Stromal cell of bone marrow (primary cell): ENCODE data around the gene SASS6.

Experiments
- DNase-seq: peaks from one replicate; pipeline ENCODE4 v3.0.0-alpha.2; 2012; ENCODE audit warnings: low read depth

Gene SASS6, protein sequence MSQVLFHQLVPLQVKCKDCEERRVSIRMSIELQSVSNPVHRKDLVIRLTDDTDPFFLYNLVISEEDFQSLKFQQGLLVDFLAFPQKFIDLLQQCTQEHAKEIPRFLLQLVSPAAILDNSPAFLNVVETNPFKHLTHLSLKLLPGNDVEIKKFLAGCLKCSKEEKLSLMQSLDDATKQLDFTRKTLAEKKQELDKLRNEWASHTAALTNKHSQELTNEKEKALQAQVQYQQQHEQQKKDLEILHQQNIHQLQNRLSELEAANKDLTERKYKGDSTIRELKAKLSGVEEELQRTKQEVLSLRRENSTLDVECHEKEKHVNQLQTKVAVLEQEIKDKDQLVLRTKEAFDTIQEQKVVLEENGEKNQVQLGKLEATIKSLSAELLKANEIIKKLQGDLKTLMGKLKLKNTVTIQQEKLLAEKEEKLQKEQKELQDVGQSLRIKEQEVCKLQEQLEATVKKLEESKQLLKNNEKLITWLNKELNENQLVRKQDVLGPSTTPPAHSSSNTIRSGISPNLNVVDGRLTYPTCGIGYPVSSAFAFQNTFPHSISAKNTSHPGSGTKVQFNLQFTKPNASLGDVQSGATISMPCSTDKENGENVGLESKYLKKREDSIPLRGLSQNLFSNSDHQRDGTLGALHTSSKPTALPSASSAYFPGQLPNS

DNA sequence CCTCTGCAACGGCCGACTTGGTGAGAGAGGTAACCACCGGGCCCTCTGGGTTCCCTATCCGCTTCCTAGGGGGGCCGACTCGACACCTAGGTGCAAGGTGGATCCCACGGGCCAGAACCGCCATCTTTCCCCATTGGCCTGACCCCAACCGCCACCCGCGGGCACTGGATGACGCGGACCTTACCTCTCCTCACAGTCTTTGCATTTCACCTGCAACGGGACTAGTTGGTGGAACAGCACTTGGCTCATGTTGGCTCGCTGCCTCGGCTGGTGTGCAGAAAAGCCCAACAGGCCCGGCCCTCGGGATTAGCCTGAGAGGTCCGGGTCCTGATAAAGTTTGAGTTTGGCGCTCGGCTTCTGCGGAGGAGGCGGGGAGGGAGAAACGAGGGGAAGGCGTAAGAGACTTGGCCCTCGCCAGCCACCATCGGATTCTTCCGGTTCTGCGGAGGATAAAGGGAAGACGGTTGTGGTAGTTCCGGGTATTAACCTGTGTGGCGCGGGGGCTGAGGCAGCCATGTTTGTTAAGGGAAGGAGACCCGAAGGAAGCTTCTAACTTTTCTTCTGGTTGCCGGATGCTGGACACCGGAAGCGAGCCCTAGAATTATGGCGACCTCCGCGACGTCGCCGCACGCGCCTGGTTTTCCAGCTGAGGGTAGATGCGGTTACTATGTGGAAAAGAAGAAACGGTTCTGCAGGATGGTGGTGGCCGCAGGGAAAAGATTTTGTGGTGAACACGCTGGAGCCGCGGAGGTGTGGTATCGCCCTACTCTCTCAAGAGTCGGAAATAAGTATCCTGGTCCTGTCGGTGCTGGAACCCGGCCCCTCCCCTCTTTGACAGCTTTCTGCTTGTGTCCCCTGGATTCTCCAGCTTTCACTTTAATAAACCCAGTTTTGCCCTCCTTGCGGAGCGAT lies at the start of gene SASS6, which contains the start of gene TRMT13:
TSS of gene SASS6 (minus strand) at position 365 of the 912 bp plus-strand sequence. CDS start at position 249, 116 bp downstream.
TSS of gene TRMT13 (plus strand) at position 598 of the 912 bp plus-strand sequence. CDS start at position 604, 6 bp downstream.
- DNase-seq = peak; percentile 98

- DNase-seq = no peak
These were observed 45.4 kb upstream of the SASS6 start, which contains the start of gene LRRC39 for GRCh38 chr1:100178091-100178490. LRRC39 (minus strand) TSS chr1:100178256; CDS start chr1:100168516, 9,740 bp downstream.

DNA sequence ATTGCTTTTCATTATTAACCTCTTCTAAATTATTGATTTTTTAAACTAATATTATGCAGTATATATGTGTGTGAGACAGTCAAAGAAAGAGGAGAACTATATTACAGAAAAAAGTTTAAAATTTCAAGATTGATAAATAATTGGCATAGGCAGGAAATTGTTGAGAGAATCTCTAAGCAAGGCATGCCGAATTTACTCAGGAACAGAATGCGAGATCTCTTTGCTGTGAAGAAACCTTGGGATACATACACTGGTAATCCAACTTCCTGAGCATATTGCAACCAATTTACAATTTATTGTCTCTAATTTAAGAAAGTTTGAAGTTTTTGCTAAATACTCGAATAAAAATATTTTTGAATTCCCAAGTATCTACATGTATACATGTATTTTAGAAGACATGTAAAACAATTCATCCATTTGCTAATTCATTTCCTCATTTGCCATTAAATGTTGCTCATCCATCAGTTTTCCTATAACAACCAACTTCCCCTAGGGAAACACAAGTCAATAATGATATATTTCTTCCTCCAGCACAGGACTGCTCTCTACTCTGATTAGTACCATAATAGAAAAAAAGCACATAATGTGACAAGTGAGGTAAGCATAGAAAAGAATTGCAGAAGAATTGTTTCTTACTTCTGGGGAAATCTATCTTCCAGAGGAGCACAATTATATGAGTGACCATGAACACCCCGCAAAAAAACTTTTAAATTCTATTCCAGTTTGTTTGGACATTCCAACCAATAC lies 44.7 kb upstream of the SASS6 start:
- DNase-seq = no peak

DNA sequence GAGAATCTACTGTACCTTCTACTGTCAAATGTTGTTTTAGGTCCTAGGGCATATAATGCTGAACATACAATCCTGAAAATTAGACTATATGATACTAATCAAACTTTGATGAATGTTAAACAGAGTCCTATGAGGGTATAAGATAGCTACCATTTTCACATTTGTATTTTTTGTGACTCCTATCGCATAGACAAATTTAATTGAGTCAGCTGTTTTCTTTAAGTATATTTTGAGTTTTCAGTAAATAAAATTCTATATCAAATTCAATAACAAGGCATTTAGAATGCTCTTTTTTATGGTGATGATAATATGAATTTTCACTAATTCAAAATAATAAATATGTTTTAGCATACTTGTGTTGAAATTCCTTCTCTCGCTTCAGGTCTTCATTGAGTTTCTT lies 35.3 kb upstream of the SASS6 start:
- no peak for DNase-seq

GRCh38 chr1:100164702-100165101 lies 32.0 kb upstream of the SASS6 start:
- no peak for DNase-seq

DNA sequence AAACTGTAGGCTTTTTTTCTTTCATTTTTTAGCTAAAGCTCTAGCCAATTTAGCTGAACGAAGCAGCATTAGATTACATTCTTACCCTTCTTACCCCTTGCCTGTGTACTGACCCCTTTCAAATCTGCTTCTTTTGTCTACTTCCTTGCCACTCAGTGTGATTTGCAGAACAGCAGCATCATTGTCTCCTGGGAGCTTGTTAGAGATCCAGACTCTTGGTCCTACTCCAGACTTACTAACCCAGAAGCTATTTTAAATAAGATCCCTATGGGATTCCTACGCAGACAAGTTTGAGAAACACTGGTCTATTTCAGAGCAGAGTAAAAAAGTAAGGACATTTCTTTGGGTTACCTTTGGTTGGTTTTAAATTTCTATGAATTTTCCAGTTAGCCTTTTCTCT lies 31.5 kb upstream of the SASS6 start:
- DNase-seq = peak; percentile 89

DNA sequence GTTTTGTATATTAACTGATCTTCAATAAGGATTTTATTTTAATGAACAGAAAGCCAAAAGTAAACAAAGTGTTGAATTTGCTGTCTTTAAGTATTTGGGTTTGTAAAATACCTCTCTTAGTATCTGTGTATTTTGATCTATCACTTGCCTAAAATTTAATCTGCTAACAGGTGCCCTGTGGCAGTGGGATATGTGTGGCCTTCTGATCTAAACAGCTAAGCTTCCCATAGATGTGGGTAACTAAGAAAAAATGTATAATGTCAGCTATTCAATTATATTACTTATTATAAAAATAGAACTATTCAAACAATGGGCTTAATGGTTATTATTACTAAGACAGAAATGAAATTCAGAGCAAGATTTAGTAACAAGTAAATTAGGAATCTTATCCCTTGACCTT lies 30.2 kb upstream of the SASS6 start:
- DNase-seq = no peak

DNA sequence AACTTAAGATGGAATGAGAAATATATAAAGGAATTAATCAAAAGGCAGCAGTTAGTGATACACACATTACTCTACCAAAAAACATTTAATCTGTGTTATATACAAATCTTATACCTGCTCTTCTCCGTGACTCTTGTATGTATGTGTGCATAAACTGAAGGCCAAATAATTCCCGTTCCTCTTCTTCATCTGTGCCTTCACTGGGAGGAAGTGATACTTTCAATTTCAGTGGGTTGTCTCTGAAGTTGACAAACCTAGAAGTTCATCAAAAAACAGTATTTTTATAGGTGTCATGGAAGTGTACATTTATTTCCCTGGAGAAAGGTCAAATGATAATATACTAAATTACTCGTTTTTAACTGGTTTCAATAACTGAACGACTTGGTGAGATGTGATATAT lies 19.5 kb upstream of the SASS6 start:
- no peak for DNase-seq

DNA sequence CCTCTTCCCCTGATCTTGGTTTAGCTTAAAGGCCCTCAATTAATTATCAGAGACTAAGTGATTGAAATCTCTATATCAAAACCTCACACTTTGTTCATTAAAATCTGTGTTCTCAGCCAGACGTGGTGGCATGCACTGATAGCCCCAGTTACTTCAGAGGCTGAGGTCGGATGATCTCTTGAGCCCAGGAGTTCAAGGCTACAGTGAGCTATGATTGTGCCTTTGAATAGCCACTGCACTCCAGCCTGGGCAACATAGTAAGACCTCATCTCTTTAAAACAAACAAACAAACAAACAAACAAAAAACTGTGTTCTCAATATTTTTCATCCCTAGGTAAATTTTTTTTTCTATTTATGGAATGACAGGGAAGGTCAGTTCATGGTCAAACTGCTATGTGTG lies 18.9 kb upstream of the SASS6 start:
- DNase-seq = no peak

DNA sequence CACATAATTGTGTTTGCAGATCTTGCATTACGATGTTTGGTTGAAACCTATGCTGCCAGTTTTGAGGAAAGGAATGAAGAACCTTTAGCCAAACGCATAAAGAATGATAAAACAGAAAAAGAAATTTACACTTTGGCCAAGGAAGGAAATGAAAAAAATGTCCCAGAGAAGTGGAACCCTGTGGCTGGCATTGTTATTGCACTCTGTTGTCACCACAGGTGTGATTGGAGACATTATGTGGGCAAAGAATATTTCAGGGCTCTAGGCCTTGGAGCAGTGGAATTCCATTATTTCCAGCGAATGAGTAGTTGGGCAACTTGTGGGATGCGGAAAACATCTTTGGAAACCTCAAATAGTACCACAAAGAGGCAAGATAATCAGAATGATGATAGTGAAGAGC lies 15.1 kb upstream of the SASS6 start:
- DNase-seq = no peak

DNA sequence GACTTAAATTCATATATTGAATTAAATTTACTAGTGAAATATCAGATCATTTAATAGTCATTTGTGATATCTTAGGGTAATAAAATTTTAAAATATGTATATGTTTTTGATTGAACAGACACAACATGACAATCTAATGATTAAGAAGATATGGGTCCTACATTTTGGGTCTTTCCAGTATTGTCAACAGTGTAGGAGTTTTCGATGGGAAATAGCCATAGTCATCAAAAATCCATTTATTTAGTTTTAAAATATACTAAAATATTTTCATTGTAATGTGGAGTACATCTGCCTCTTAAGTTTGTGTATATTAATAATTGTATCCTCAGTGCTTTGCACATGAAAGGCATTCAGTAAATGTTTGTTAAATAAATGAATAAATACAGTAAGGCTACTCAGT lies 14.2 kb upstream of the SASS6 start:
- DNase-seq = no peak

DNA sequence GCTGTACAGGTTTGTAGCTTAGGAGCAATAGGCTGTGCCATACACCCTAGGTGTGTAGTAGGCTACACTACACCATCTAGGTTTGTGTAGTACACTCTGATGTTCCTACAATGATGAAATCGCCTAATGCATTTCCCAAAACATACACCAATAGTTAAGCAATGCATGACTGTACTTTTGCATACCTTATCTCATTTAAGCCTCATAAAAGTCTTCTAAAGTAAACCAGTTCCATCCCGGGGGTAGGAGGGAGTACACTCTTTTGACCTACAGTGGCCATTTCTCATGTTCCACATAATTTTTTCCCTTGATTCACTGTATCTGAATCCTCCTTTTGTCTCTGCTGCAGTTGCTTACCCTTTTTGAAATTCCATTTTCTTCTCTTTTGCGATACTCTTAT lies 12.4 kb upstream of the SASS6 start:
- DNase-seq = no peak

- DNase-seq = no peak
These were observed 9.6 kb upstream of the SASS6 start for GRCh38 chr1:100142343-100142742.

DNA sequence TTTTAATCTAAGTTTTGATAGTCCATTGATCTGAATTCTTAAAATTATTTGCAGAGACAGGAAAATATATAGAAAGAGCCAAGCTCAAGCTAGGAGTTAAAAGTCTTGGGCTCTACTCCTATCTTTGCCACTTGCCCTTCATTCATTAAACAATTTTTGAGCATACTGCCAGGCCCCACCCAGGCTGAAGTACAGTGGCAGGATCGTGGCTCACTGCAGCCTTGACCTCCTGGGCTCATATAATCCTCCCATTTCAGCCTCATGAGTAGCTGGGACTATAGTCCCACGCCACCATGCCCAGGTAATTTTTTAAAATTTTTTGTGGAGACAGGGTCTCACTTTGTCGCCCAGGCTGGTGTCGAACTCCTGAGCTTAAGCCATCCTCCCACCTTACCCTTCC lies 8.5 kb upstream of the SASS6 start:
- DNase-seq = no peak

DNA sequence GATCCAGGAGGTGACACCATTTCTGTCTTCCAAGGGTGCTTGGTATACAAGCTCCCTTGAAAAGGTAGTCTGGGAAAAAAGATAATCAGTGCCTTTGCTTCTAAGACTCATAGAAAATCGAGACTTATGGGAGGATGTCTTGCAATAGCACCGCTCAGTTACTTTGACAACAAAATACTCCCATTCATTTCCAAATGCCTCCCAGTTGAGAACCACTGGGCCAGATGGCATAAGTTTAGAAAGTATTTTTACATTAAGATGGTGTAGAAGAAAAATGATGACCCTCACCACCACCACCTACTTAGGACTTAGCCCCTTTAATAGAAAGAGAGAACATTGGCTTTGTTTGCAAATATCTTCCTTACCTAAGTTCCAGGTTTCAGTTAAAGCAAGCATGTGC lies 4.9 kb upstream of the SASS6 start:
- no peak for DNase-seq

- DNase-seq = no peak
These were observed 2.1 kb upstream of the SASS6 start for GRCh38 chr1:100134872-100135271.

DNA sequence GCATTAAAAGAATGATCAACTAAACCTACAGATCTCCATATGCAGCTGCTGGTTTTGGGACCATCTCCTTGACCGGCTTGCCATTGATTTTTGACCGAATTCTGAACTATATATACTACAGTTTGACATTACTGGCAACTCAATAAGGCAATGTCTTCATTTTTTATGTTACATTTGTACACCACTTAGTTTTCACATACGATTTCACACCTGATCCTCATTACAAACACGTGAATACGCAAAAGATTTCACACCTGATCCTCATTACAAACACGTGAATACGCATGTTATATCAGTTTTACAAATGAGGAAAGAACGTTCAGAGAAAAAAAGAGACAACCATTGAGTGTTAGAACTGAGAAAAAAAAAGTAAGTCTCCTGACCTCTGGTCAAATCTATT lies 1.1 kb downstream of the SASS6 start:
- DNase-seq = no peak

- no peak for DNase-seq
These were observed 2.1 kb downstream of the SASS6 start for GRCh38 chr1:100130552-100131077.

DNA sequence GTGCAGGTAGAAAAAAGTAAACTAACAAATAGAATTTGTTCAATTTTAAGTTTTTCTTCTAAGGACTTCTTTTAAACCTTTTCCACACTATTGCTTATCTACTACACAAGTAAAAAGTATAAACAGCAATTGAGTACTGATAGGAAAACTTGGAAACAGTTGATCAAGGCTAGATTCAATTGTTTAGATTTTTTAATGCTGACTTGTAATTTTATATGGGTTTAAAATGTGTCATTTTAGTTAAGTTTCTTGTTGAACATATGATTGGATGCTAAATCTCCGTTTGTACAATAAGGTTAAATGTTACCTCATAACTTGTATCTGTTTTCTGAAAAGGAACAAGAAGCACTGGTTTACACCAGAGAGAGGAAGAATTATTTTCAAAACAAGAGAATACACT lies 5.5 kb downstream of the SASS6 start:
- no peak for DNase-seq

GRCh38 chr1:100122177-100122576 lies 10.6 kb downstream of the SASS6 start:
- no peak for DNase-seq

DNA sequence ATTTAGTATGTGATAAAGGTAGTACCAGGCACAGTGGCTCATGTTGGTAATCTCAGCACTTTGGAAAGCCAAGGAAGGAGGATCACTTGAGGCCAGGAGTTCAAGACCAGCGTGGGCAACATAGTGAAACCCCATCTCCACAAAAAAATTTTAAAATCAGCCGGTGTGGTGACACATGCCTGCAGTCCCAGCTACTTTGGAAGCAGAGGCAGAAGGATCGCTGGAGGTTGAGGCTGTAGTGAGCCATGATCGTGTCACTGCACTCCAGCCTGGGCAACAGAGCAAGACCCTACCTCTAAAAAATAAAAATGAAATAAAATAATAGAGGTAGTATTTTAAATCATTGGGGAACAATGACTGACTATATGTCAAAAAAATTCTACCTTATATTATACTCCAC lies 17.2 kb downstream of the SASS6 start:
- DNase-seq = no peak
